ENCODE data around the gene CBFA2T2.

DNA sequence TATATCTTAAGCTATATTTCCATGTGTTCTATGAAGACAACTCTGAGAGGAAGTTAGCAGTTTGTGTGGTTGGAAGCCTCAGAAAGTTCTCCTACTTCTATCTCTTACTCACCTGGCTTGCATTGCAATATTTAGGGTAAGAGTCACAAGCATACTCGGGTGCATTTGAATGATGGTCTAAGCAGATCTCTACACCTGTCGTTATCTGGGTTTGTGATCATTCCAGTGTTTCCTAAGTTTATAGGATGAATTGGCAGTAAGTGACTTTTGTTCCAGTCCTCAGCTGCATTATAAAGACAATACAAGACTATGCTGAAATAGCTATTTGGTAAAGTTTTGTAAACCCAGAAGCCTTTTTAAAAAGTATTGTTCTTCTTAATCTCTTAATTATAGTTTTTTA, 36.9 kb downstream of the CBFA2T2 start:
- TF ChIP-seq CTCF (optimal IDR thresholded peaks at IDR 0.05 in 1 of 3, IDR thresholded peaks at IDR 0.05 in 1 of 3, conservative IDR thresholded peaks at IDR 0.05 in 1 of 3; ENCODE audit: extremely low read depth in 1 of 3, insufficient read depth in 2 of 3, low read length in 3 of 3) (no peak), EZH2 (IDR thresholded peaks at IDR 0.05; ENCODE audit: low read length) (no peak)

Data from keratinocyte (primary cell).